SJSA1 (cell line): ENCODE data around the gene TSPAN5. TPM values are rescaled to one million over a fixed set of nuclear protein-coding genes. Genes with fewer than 3 reads are reported as not detected.

Source experiments
- DNase-seq, 2 experiments: peaks; one replicate each; pipeline ENCODE4 v3.0.0-alpha.2; 2015 to 2020; ENCODE audit warnings: low spot score in 2 of 2, low read depth in 1 of 2
- H3K27ac ChIP-seq: fragments of 250-450 bp; sonication (Bioruptor Pico); 2 replicates; pipeline ENCODE4 v1.5.1; 2020; ENCODE audit warnings: mild to moderate bottlenecking, moderate library complexity
- H3K27me3 ChIP-seq: fragments of 250-450 bp; sonication (Bioruptor Pico); replicated peaks from 2 replicates; pipeline ENCODE4 v1.5.1; 2020; ENCODE audit warnings: mild to moderate bottlenecking, moderate library complexity
- H3K36me3 ChIP-seq: fragments of 250-450 bp; sonication (Bioruptor Pico); 2 replicates; pipeline ENCODE4 v1.5.1; 2020; ENCODE audit warnings: mild to moderate bottlenecking
- H3K4me1 ChIP-seq: fragments of 250-450 bp; sonication (Bioruptor Pico); replicated peaks from 2 replicates; pipeline ENCODE4 v1.6.1; 2021; ENCODE audit warnings: mild to moderate bottlenecking
- H3K4me3 ChIP-seq: fragments of 250-450 bp; sonication (Bioruptor Pico); 2 replicates; pipeline ENCODE4 v1.5.1; 2020; ENCODE audit warnings: mild to moderate bottlenecking
- H3K9me3 ChIP-seq: fragments of 250-450 bp; sonication (Bioruptor Pico); replicated peaks from 2 replicates; pipeline ENCODE4 v1.5.1; 2020; ENCODE audit warnings: mild to moderate bottlenecking
- total RNA-seq: library from RNA; depleted of rRNA; stranded (reverse); fragments of >200 nt; shearing (Covaris generic); gene quantifications from 2 replicates; pipeline ENCODE4 v1.2.3, GENCODE V29; 2014

TSPAN5 gene
- total RNA-seq, 1 experiment from 2014 or later = 20.0 TPM

DNA sequence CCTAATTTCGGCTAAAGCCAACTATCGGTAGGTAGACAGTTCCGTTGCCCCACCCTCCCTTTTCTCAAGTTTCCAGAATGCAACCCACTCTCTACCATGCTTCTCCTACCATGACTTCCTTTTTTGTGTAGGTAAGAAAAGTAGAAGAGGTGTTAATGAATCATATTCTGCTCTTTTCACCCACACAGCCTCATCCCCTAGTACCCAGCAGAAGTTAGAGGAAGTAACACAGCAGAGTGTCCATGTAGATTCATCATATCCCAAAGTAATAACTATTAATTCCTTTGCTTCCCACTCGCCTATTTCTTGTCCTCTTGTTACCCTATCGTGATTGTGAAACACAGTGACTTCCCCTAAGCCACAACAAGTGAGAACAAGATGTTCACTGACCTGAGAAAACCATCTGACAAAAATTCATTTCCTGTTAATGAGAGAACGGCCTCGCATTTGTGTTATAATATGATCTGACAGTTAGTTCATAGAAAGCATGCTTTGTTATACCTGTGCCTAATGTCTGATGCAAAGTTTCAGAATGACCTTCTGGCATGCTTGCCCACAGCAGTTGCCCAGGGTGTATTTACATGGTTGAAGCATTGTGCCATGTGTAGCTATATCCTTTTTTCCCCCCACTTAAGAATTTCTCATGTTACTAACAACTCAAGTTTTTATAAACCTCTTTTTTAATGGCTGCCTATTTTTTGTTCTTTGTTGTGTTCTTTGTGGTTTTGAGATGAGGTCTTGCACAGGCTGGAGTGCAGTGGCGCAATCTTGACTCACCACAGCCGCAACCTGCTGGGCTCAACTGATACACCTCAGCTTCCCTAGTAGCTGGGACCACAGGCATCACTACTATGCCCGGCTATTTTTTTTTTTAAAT is 211.7 kb downstream of the TSPAN5 start:
- Histone ChIP-seq H3K27me3 (no peaks in the 10 kb centered on the region), H3K9me3 (no peaks in the 10 kb centered on the region), H3K36me3 (peaks cover 9% of the 10 kb centered on the region), H3K4me1 (peaks cover 18% of the 10 kb centered on the region), H3K27ac (no peak overlapping the region), H3K4me3 (no peak overlapping the region)
- DNase-seq = peak; percentile 46 to 50

DNA sequence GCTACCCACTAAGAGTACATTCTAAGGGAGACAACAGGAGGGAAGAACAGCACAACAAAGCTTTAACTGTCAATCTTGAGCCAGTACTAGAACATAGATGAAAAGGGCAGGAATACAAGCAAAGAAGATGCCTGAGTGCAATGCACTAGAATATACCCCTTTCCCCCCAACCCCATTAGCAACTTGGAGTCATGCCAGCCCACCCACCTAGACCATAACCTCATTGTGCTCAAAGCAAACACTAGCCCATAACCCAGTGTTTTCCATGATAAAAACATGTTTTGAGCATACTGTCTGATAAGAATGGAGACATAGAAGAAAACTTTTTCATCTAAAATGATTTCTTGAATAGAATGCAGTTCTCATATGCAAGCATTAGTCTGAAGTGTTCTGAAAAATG is 214.0 kb downstream of the TSPAN5 start:
- Histone ChIP-seq H3K27me3 (no peaks in the 10 kb centered on the region), H3K36me3 (peaks cover 15% of the 10 kb centered on the region), H3K4me1 (peaks cover 18% of the 10 kb centered on the region), H3K27ac (no peak overlapping the region), H3K9me3 (no peaks in the 10 kb centered on the region), H3K4me3 (no peak overlapping the region)
- DNase-seq = no peak

DNA sequence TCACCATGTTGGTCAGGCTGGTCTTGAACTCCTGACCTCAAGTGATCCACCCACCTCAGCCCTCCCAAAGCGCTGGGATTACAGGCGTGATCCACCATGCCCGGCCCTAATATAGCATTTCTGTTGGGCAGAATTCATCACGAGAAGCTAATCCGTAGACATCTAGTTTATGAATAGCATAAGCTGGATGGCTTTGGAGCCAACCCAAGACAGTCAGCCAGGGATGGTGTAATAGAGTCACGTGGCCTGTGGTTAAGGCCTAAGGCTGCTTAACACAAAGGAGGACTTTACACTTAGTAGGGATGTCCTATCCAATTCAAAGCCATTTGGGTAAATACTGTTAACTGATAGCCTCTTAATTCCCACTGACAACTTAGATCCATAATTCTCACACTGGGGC is 223.6 kb downstream of the TSPAN5 start:
- Histone ChIP-seq H3K4me1 (peaks cover 26% of the 10 kb centered on the region), H3K4me3 (no peak overlapping the region), H3K36me3 (peaks cover 9% of the 10 kb centered on the region; the same call in 1 of the 2 replicates), H3K9me3 (no peaks in the 10 kb centered on the region), H3K27me3 (no peaks in the 10 kb centered on the region), H3K27ac (no peak overlapping the region)
- DNase-seq = no peak

- H3K36me3 ChIP-seq = peaks cover 9% of the 10 kb centered on the region; the same call in 1 of the 2 replicates
- H3K27me3 ChIP-seq = no peaks in the 10 kb centered on the region
- peaks cover 29% of the 10 kb centered on the region for H3K4me1 ChIP-seq
- H3K9me3 ChIP-seq = no peaks in the 10 kb centered on the region
- no peak for DNase-seq
- no peak overlapping the region for H3K4me3 ChIP-seq
- no peak overlapping the region for H3K27ac ChIP-seq
Observed at GRCh38 chr4:98433691-98434090, 224.7 kb downstream of the TSPAN5 start.

DNA sequence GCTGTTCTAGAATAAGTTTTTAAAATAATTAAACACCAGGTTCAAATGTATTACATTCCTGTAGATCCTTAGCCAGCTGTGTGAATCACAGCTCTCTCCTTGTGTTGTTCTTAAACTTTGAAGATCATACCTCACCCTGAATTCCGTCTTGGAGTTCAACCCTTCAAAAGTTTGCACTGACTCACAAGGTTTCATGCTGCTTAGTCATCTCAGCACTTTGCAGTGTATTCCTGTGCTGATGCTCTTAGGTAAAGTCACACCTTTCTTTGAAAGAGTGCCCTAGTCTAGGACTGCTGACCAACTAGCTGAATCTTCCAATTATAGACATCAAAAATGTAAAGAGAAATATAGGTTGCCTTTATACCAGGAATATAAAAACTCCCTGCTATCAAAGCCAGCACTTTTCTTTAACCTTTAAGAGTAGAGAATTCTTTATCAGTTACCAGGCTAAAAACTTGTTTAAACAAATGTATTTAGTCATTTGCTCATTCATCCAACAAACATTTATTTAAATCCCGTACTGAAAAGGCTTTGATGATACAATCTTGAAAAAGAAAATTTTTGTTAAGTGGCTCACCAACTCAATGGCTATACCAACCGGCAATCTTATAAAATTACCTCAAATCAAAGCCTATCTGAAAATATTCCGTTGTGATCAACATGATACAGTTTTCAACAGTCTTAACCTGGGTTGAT is 227.6 kb downstream of the TSPAN5 start:
- Histone ChIP-seq H3K4me1 (peaks cover 29% of the 10 kb centered on the region), H3K27me3 (no peaks in the 10 kb centered on the region), H3K4me3 (no peak overlapping the region), H3K27ac (peak overlapping the region; percentile 87), H3K36me3 (peaks cover 20% of the 10 kb centered on the region; the same call in 1 of the 2 replicates), H3K9me3 (no peaks in the 10 kb centered on the region)
- peak; percentile 69 to 86 for DNase-seq

DNA sequence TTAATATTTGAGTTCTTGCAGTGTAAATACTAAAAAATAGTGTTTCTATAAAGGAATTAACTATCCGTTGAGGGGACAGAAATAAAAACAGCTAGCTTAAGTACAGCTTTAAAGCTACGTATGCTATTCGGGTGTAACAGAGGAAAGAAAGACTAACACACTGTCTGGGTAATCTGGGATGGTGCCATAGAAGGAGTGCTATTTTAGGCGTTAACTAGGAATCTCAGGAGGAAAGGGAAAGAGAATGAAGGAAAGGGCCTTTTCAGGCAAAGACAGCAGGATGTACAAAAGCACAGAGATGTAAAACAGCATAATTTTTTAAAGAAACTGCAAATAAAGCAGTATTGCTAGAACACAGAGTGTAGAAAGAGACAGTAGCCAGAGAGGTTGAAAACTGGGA is 235.4 kb downstream of the TSPAN5 start:
- no peaks in the 10 kb centered on the region for H3K27me3 ChIP-seq
- peaks cover 53% of the 10 kb centered on the region for H3K36me3 ChIP-seq
- no peak overlapping the region for H3K4me3 ChIP-seq
- no peak for DNase-seq
- no peaks in the 10 kb centered on the region for H3K9me3 ChIP-seq
- peaks cover 13% of the 10 kb centered on the region for H3K4me1 ChIP-seq
- no peak overlapping the region for H3K27ac ChIP-seq

DNA sequence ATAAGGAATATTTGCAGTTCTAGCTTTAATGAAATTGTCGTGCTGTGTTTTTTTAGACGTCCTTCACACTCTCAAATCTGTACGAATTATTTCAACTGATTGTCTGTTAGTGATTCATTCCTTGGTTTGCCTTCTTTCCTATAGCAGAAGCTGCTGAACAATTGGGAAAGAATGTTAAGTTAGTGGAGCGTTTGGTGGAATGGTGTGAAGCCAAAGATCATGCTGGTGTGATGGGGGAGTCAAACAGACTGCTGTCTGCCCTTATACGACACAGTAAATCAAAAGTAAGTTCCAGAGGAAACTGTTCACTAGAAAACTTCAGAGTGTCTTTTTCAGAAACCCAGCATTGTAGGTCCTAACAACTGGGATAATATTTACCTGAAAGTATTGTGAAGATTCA is 237.3 kb downstream of the TSPAN5 start:
- H3K36me3 ChIP-seq = peaks cover 44% of the 10 kb centered on the region
- no peaks in the 10 kb centered on the region for H3K9me3 ChIP-seq
- H3K27ac ChIP-seq = peak overlapping the region; percentile 31
- H3K27me3 ChIP-seq = no peaks in the 10 kb centered on the region
- H3K4me1 ChIP-seq = peaks cover 13% of the 10 kb centered on the region
- peak in 1 of 2 experiments; percentile 48 for DNase-seq
- H3K4me3 ChIP-seq = no peak overlapping the region
